ENCODE data around the gene NARS2. TPM values are rescaled to one million over a fixed set of nuclear protein-coding genes. Genes with fewer than 3 reads are reported as not detected.
"Not testable (repeated sequence)": the region's sequence is repeated elsewhere in the genome, so short reads cannot be mapped to it uniquely, and the experiment has no call there.

Gene NARS2
- total RNA-seq, 1 donor from 2014 or later, result 27.5 TPM

GRCh38 chr11:78469896-78470295, 104.8 kb downstream of the NARS2 start:
- peaks cover 20% of the 10 kb centered on the region for H3K36me3 Mint-ChIP-seq
- H3K4me1 Mint-ChIP-seq (ENCODE audit: unreplicated experiment), result no peaks in the 10 kb centered on the region
- TF ChIP-seq CTCF (conservative IDR thresholded peaks at IDR 0.05), result no peak
- no peak overlapping the region for H3K4me3 Mint-ChIP-seq
- no peak overlapping the region for H3K27ac Mint-ChIP-seq
- no peaks in the 10 kb centered on the region for H3K27me3 Mint-ChIP-seq
- no peak for DNase-seq (ENCODE audit: extremely low spot score, unreplicated experiment)
- peaks cover under 1% of the 10 kb centered on the region for H3K9me3 Mint-ChIP-seq

GRCh38 chr11:78467931-78468330, 106.7 kb downstream of the NARS2 start:
- Mint-ChIP-seq H3K4me1 (ENCODE audit: unreplicated experiment) (no peaks in the 10 kb centered on the region), H3K27ac (no peak overlapping the region), H3K27me3 (no peaks in the 10 kb centered on the region), H3K9me3 (no peaks in the 10 kb centered on the region), H3K36me3 (peaks cover 19% of the 10 kb centered on the region), H3K4me3 (no peak overlapping the region)
- no peak for TF ChIP-seq CTCF (conservative IDR thresholded peaks at IDR 0.05)
- no peak for DNase-seq (ENCODE audit: extremely low spot score, unreplicated experiment)

GRCh38 chr11:78467370-78467769, 107.3 kb downstream of the NARS2 start:
- peaks cover 19% of the 10 kb centered on the region for H3K36me3 Mint-ChIP-seq
- H3K27ac Mint-ChIP-seq, result no peak overlapping the region
- DNase-seq (ENCODE audit: extremely low spot score, unreplicated experiment), result no peak
- no peaks in the 10 kb centered on the region for H3K4me1 Mint-ChIP-seq (ENCODE audit: unreplicated experiment)
- no peak for TF ChIP-seq CTCF (conservative IDR thresholded peaks at IDR 0.05)
- no peaks in the 10 kb centered on the region for H3K27me3 Mint-ChIP-seq
- H3K4me3 Mint-ChIP-seq, result no peak overlapping the region
- no peaks in the 10 kb centered on the region for H3K9me3 Mint-ChIP-seq

- TF ChIP-seq CTCF (conservative IDR thresholded peaks at IDR 0.05), result no peak
- Mint-ChIP-seq H3K27me3 (no peaks in the 10 kb centered on the region), H3K4me1 (ENCODE audit: unreplicated experiment) (no peaks in the 10 kb centered on the region), H3K9me3 (no peaks in the 10 kb centered on the region), H3K36me3 (peaks cover 28% of the 10 kb centered on the region), H3K4me3 (no peak overlapping the region), H3K27ac (no peak overlapping the region)
- no peak for DNase-seq (ENCODE audit: extremely low spot score, unreplicated experiment)
Measured at GRCh38 chr11:78465169-78465942, 109.3 kb downstream of the NARS2 start.

GRCh38 chr11:78464787-78465168, 109.9 kb downstream of the NARS2 start:
- not testable (repeated sequence) for H3K27me3 Mint-ChIP-seq; H3K27ac Mint-ChIP-seq; DNase-seq (ENCODE audit: extremely low spot score, unreplicated experiment); H3K4me1 Mint-ChIP-seq (ENCODE audit: unreplicated experiment); H3K9me3 Mint-ChIP-seq; H3K4me3 Mint-ChIP-seq
- H3K36me3 Mint-ChIP-seq, result peaks cover 32% of the 10 kb centered on the region

GRCh38 chr11:78460471-78460870, 114.2 kb downstream of the NARS2 start:
- no peak for TF ChIP-seq CTCF (conservative IDR thresholded peaks at IDR 0.05)
- H3K4me1 Mint-ChIP-seq (ENCODE audit: unreplicated experiment), result no peaks in the 10 kb centered on the region
- no peaks in the 10 kb centered on the region for H3K27me3 Mint-ChIP-seq
- no peak overlapping the region for H3K4me3 Mint-ChIP-seq
- H3K36me3 Mint-ChIP-seq, result peaks cover 39% of the 10 kb centered on the region
- H3K27ac Mint-ChIP-seq, result no peak overlapping the region
- H3K9me3 Mint-ChIP-seq, result no peaks in the 10 kb centered on the region
- DNase-seq (ENCODE audit: extremely low spot score, unreplicated experiment), result no peak

Data from type B pancreatic cell (in vitro differentiated cells).